Bronchial epithelial cell (primary cell): ENCODE data around the gene GATC. TPM values are rescaled to one million over a fixed set of nuclear protein-coding genes. Genes with fewer than 3 reads are reported as not detected.

Experiments used
- DNase-seq: peaks from one replicate; pipeline ENCODE4 v3.0.0-alpha.2; 2010; ENCODE audit warnings: low read depth
- FAIRE-seq: peaks from 2 replicates; lab custom pipeline; 2011; peaks lifted over from hg19 to GRCh38; lab: Jason Lieb, UNC
- H3K27me3 ChIP-seq: 2 replicates; pipeline ENCODE4 v1.5.1; 2011; ENCODE audit warnings: low read length; ENCODE audit not compliant: control insufficient read depth, insufficient read depth
- H3K36me3 ChIP-seq: 2 replicates; pipeline ENCODE4 v1.5.1; 2011; ENCODE audit warnings: low read length; ENCODE audit not compliant: control insufficient read depth, insufficient read depth
- H3K4me3 ChIP-seq: 2 replicates; pipeline ENCODE4 v1.5.1; 2011; ENCODE audit warnings: mild to moderate bottlenecking, low read depth, low read length, control low read depth
- total RNA-seq: library from RNA; depleted of rRNA; stranded (reverse); fragments of >200 nt; gene quantifications from 2 replicates; pipeline ENCODE4 v1.2.1, GENCODE V29; 2014
- TF ChIP-seq, protein P1 (sequence below): IDR thresholded peaks from 2 replicates; pipeline ENCODE4 v1.5.1; 2011; ENCODE audit warnings: mild to moderate bottlenecking, moderate library complexity, low read length, control low read depth, inconsistent platforms; ENCODE audit not compliant: insufficient read depth, severe bottlenecking

GATC gene, protein sequence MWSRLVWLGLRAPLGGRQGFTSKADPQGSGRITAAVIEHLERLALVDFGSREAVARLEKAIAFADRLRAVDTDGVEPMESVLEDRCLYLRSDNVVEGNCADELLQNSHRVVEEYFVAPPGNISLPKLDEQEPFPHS
- 15.1 and 21.6 TPM in 2 replicates for total RNA-seq

DNA sequence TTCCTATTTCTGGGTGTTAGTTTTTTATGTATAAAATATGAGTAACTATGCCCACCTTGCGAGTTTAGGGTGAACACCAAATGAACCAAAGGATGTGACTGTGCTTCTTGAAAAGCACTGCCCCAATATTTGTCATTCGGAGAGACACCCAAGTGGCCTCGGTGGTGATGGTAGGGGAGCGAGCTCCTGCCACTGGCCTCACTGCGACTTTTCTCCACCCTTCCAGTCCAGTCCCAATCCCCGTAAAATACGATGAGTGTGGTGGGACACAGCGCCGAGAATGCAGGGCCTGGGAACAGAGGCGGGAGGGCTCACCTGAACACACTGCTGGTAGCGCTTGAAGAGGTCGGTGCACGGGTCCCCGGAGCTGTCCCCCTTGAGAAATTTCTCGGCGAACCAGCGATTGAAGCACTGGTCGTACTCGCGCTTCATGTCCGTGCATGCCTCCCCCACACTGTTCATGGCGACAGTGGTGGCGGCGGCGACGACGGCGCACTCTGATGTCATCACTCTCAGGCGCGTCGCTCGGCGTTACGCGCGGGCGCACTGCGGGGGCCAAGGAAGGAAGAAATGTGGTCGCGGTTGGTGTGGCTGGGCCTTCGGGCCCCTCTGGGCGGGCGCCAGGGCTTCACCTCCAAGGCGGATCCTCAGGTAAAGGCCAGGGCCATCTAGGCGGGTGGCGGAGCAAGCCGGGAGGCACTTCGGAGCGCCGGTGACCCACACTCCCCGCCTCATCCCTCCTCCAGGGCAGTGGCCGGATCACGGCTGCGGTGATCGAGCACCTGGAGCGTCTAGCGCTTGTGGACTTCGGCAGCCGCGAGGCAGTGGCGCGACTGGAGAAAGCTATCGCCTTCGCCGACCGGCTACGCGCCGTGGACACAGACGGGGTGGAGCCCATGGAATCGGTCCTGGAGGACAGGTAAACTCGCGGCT is at the start of gene GATC, which contains the start of gene TRIAP1:
GATC (plus strand) TSS at position 534 of the 933 bp plus-strand sequence; CDS start at position 571, 37 bp downstream.
TRIAP1 (minus strand) TSS at position 474 of the 933 bp plus-strand sequence; CDS start at position 462, 12 bp downstream.
- DNase-seq (peak; percentile 70), FAIRE-seq (no peak)
- peak within 1 kb of the TSS; percentile 97 for H3K4me3 ChIP-seq
- H3K36me3 ChIP-seq: peaks cover 9% of the 10 kb centered on the region
- TF ChIP-seq, protein P1, sequence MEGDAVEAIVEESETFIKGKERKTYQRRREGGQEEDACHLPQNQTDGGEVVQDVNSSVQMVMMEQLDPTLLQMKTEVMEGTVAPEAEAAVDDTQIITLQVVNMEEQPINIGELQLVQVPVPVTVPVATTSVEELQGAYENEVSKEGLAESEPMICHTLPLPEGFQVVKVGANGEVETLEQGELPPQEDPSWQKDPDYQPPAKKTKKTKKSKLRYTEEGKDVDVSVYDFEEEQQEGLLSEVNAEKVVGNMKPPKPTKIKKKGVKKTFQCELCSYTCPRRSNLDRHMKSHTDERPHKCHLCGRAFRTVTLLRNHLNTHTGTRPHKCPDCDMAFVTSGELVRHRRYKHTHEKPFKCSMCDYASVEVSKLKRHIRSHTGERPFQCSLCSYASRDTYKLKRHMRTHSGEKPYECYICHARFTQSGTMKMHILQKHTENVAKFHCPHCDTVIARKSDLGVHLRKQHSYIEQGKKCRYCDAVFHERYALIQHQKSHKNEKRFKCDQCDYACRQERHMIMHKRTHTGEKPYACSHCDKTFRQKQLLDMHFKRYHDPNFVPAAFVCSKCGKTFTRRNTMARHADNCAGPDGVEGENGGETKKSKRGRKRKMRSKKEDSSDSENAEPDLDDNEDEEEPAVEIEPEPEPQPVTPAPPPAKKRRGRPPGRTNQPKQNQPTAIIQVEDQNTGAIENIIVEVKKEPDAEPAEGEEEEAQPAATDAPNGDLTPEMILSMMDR: no peak
- H3K27me3 ChIP-seq: no peaks in the 10 kb centered on the region

DNA sequence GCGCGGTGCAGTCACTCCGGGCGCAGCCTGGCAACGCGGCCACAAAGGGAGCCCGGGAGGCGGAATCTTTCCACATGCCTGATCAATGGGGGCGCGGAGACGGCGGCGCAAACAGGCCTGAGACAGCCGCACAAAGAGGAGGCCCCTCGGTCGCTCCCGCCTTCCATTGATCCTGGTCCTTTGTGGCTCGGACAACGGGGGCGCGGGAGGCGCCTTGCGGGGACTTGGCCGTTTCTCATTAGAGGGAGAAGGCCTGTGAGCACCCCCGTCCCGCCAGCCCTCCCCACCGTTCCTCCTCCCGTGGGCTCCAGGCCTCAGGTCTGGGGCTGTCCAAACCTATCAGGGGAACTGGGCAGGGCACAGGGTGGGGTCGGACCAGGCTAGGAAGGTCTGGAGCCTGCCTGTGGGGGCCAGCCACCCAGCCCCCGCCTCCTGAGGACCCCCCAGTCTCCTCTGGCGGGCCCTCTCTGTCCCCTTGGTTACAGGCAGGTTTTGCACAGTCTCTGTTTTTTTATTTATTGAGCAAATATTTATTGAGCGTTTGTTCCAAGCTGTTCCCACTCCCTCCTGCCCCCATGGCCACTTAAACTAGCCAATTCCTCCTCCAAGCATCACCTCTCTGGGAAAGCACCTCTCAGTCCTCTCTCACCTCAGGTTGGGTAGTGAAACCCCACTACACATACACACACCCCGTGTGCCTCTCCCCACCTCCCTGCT is 48.3 kb upstream of the GATC start:
- TF ChIP-seq, protein P1: no peak
- no peak overlapping the region for H3K4me3 ChIP-seq
- H3K36me3 ChIP-seq: no peaks in the 10 kb centered on the region
- no peak for DNase-seq
- H3K27me3 ChIP-seq: peaks cover 2% of the 10 kb centered on the region
- peak; percentile 28 for FAIRE-seq

DNA sequence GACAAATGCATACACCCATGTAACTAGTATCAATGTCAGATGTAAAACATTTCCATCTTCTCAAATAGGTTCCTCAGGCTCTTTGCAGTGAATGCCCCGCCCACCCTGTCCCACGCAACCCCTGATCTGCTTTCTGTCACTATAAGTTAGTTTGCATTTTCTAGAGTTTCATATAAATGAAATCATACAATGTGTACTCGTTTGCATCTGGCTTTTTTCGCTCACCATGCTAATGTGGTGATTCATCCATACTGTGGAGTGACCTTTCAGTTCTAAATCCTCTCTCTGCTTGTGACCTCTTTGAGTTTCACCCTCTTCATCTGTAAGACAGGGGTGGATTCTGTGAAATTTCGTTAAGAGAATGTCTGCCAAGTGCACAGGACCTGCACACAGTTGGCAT is 46.7 kb upstream of the GATC start:
- FAIRE-seq: no peak

DNA sequence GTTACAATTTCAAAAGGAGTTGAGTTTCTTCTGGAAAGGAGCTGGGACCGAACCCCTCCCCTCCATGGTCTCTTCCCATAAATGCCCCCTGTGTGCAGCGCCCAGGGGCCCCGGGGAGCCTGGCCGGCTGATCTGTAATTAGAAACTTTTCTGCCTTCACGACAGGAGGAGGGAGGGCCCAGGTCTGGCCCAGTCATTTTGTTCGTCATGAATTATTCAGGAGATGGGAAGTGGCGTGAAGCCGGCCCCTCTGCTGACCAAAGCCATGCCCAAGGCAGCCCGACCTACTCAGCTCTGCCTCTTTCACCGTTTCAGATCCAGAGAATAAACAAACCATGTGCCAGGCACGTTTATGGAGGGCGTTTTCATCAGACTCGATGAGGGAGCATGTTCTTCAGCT is 44.0 kb upstream of the GATC start:
- Histone ChIP-seq H3K36me3 (no peaks in the 10 kb centered on the region), H3K27me3 (peaks cover 2% of the 10 kb centered on the region), H3K4me3 (no peak overlapping the region)
- TF ChIP-seq, protein P1: no peak
- FAIRE-seq (no peak), DNase-seq (no peak)

More for the DNA sequence above, 46.7 kb upstream of the GATC start:
- TF ChIP-seq, protein P1: no peak
- H3K27me3 ChIP-seq: peaks cover 2% of the 10 kb centered on the region
- DNase-seq: peak; percentile 35
- H3K4me3 ChIP-seq: no peak overlapping the region
- no peaks in the 10 kb centered on the region for H3K36me3 ChIP-seq

DNA sequence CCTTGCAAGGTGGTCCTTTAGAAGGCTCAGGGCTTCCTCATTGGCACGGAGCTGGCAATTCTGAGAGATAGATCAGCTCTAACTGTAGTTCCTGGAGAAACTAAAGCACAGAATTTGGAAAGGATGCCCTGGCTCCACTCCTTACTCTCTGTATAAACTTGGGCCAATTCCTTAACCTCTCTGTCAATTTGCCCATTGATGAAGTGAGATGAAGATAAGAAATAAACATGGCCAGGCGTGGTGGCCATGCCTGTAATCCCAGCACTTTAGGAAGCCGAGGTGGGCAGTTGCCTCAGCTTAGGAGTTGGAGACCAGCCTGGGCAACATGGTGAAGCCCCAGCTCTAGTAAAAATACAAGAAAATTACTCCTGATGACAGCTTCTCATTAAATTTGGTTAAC is 42.4 kb upstream of the GATC start:
- Histone ChIP-seq H3K27me3 (peaks cover 2% of the 10 kb centered on the region), H3K36me3 (no peaks in the 10 kb centered on the region), H3K4me3 (no peak overlapping the region)
- TF ChIP-seq, protein P1: no peak
- FAIRE-seq: no peak
- no peak for DNase-seq
